GM18505 (cell line): ENCODE measurements around the gene SLC8A1.

Source experiments
- ATAC-seq: cut with Tn5 transposase; IDR thresholded peaks from one replicate; pipeline ENCODE4 v1.9.1; 2021; ENCODE audit not compliant: unreplicated experiment
- POLR2A ChIP-seq: IDR thresholded peaks from 4 replicates; pipeline ENCODE4 v1.6.1; 2011; ENCODE audit warnings: borderline replicate concordance; ENCODE audit not compliant: insufficient read depth, insufficient read length; ENCODE audit errors: extremely low read depth

The SLC8A1 gene

GRCh38 chr2:40304340-40304739, 147.6 kb downstream of the SLC8A1 start:
- no peak for TF ChIP-seq POLR2A
- ATAC-seq, result no peak

- ATAC-seq, result no peak
- TF ChIP-seq POLR2A, result no peak
Observed at GRCh38 chr2:40303746-40304145, 148.1 kb downstream of the SLC8A1 start.

- ATAC-seq, result no peak
- TF ChIP-seq POLR2A, result no peak
Observed at GRCh38 chr2:40302751-40303325, 149.1 kb downstream of the SLC8A1 start.

- TF ChIP-seq POLR2A, result no peak
- no peak for ATAC-seq
Observed at GRCh38 chr2:40300391-40300790, 151.5 kb downstream of the SLC8A1 start.

- no peak for TF ChIP-seq POLR2A
- ATAC-seq, result no peak
Observed at GRCh38 chr2:40299781-40300180, 152.1 kb downstream of the SLC8A1 start.

GRCh38 chr2:40299173-40299572, 152.7 kb downstream of the SLC8A1 start:
- no peak for TF ChIP-seq POLR2A
- ATAC-seq, result no peak

GRCh38 chr2:40298026-40298425, 153.9 kb downstream of the SLC8A1 start:
- no peak for ATAC-seq
- no peak for TF ChIP-seq POLR2A

- no peak for TF ChIP-seq POLR2A
- no peak for ATAC-seq
Observed at GRCh38 chr2:40292291-40292690, 159.6 kb downstream of the SLC8A1 start.

- ATAC-seq, result no peak
- no peak for TF ChIP-seq POLR2A
Observed at GRCh38 chr2:40289771-40290404, 162.0 kb downstream of the SLC8A1 start.

GRCh38 chr2:40287773-40288172, 164.1 kb downstream of the SLC8A1 start:
- no peak for TF ChIP-seq POLR2A
- no peak for ATAC-seq

- TF ChIP-seq POLR2A, result no peak
- no peak for ATAC-seq
Observed at GRCh38 chr2:40287195-40287594, 164.7 kb downstream of the SLC8A1 start.

- ATAC-seq, result no peak
- no peak for TF ChIP-seq POLR2A
Observed at GRCh38 chr2:40286721-40287120, 165.2 kb downstream of the SLC8A1 start.

GRCh38 chr2:40285391-40285790, 166.5 kb downstream of the SLC8A1 start:
- no peak for ATAC-seq
- no peak for TF ChIP-seq POLR2A

- ATAC-seq, result no peak
- no peak for TF ChIP-seq POLR2A
Observed at GRCh38 chr2:40284797-40285196, 167.1 kb downstream of the SLC8A1 start.

GRCh38 chr2:40283111-40283909, 168.6 kb downstream of the SLC8A1 start:
- ATAC-seq, result peak; percentile 34
- TF ChIP-seq POLR2A, result no peak

GRCh38 chr2:40282428-40282827, 169.5 kb downstream of the SLC8A1 start:
- TF ChIP-seq POLR2A, result no peak
- no peak for ATAC-seq
